Breast epithelium (tissue), 4 donors: ENCODE results near the gene DIP2B. TPM values are rescaled to one million over a fixed set of nuclear protein-coding genes. Genes with fewer than 3 reads are reported as not detected.
"Not testable (repeated sequence)": the region's sequence is repeated elsewhere in the genome, so short reads cannot be mapped to it uniquely, and the experiment has no call there.

ENCODE experiments used
- DNase-seq, 2 donors: peaks; one replicate each; pipeline ENCODE4 v3.0.0-alpha.2; 2019; ENCODE audit warnings: low spot score in 2 of 2
- H3K27ac ChIP-seq, 2 donors: fragments of 200-600 bp; sonication (generic) in 1 of 2; one replicate each; pipeline ENCODE4 v1.5.1; 2016 to 2019; ENCODE audit warnings: mild to moderate bottlenecking in 1 of 2
- H3K27me3 ChIP-seq, 2 donors: fragments of 200-600 bp; sonication (generic) in 1 of 2; one replicate each; pipeline versions ENCODE4 v1.5.1 to v1.6.0; 2017 to 2019; ENCODE audit warnings: control low read depth in 1 of 2, mild to moderate bottlenecking in 1 of 2
- H3K36me3 ChIP-seq: fragments of 200-600 bp; one replicate; pipeline ENCODE4 v1.5.1; 2019
- H3K4me1 ChIP-seq, 2 donors: fragments of 200-600 bp; sonication (generic); one replicate each; pipeline ENCODE4 v1.5.1; 2016 to 2019; ENCODE audit warnings: control low read depth in 1 of 2
- H3K4me3 ChIP-seq, 3 donors: fragments of 200-600 bp; sonication (generic); 1 replicate in 2 of 3; 2 replicates in 1 of 3; pipeline ENCODE4 v1.5.1; 2016 to 2019; ENCODE audit warnings: mild to moderate bottlenecking in 3 of 3, moderate library complexity in 2 of 3
- H3K9me3 ChIP-seq, 2 donors: fragments of 200-600 bp; sonication (generic) in 1 of 2; one replicate each; pipeline ENCODE4 v1.5.1; 2016 to 2019; ENCODE audit warnings: control low read depth in 1 of 2
- CTCF ChIP-seq, 3 donors: fragments of 450-650 bp; IDR thresholded peaks; one replicate each; pipeline ENCODE4 v1.5.1; 2016 to 2017; ENCODE audit warnings: antibody characterized with exemption in 3 of 3, mild to moderate bottlenecking in 3 of 3, moderate library complexity in 3 of 3
- POLR2A ChIP-seq: fragments of 450-650 bp; IDR thresholded peaks from one replicate; pipeline ENCODE4 v1.6.1; 2016; ENCODE audit warnings: antibody characterized with exemption, mild to moderate bottlenecking, moderate library complexity
- POLR2AphosphoS5 ChIP-seq, 3 donors: sonication (generic); formaldehyde crosslinking; IDR thresholded peaks; one replicate each; pipeline ENCODE4 v1.6.1; 2017; ENCODE audit warnings: antibody characterized with exemption in 3 of 3
- intact Hi-C: fragments of 100-400 bp; cut with DNase I; formaldehyde crosslinking; loops from one replicate; pipeline ENCODE4 v1.15.1; 2023; ENCODE audit warnings: low total_unique reads
- total RNA-seq, 3 donors: library from RNA; depleted of rRNA; stranded (reverse); fragments of >200 nt; gene quantifications; one replicate each; pipeline ENCODE4 v1.1.0, GENCODE V29; 2016

The DIP2B gene
- total RNA-seq, 3 donors from 2014 or later, result 26.6 to 44.8 (median 33.4) TPM

- TF ChIP-seq POLR2AphosphoS5 (IDR thresholded peaks at IDR 0.05), result no peak
- no peak overlapping the region for H3K27ac ChIP-seq
- no peak for DNase-seq
- no peaks in the 10 kb centered on the region for H3K9me3 ChIP-seq
- H3K4me1 ChIP-seq, result no peaks in the 10 kb centered on the region
- H3K36me3 ChIP-seq, result no peaks in the 10 kb centered on the region
- no peaks in the 10 kb centered on the region for H3K27me3 ChIP-seq
- intact Hi-C loops, result no loop called here
- no peak overlapping the region for H3K4me3 ChIP-seq
Measured at GRCh38 chr12:50482571-50482970, 22.2 kb upstream of the DIP2B start.

- Histone ChIP-seq H3K4me1 (no peaks in the 10 kb centered on the region), H3K36me3 (no peaks in the 10 kb centered on the region), H3K9me3 (no peaks in the 10 kb centered on the region), H3K27me3 (no peaks in the 10 kb centered on the region), H3K4me3 (no peak overlapping the region), H3K27ac (no peak overlapping the region)
- TF ChIP-seq POLR2AphosphoS5 (IDR thresholded peaks at IDR 0.05), result no peak
- TF ChIP-seq CTCF (IDR thresholded peaks at IDR 0.05), result no peak
- TF ChIP-seq POLR2A, result no peak
- intact Hi-C loops, result no loop called here
- no peak for DNase-seq
Measured at GRCh38 chr12:50483488-50483887, 21.3 kb upstream of the DIP2B start.

- H3K9me3 ChIP-seq, result peaks cover 7 to 15% of the 10 kb centered on the region in 2 donors
- no peak overlapping the region for H3K27ac ChIP-seq
- H3K36me3 ChIP-seq, result no peaks in the 10 kb centered on the region
- no peak overlapping the region for H3K4me3 ChIP-seq
- TF ChIP-seq POLR2A (no peak), POLR2AphosphoS5 (IDR thresholded peaks at IDR 0.05) (no peak), CTCF (IDR thresholded peaks at IDR 0.05) (no peak)
- intact Hi-C loops, result no loop called here
- H3K27me3 ChIP-seq, result no peaks in the 10 kb centered on the region
- H3K4me1 ChIP-seq, result no peaks in the 10 kb centered on the region
- no peak for DNase-seq
Measured at GRCh38 chr12:50488801-50489200, 16.0 kb upstream of the DIP2B start.

- H3K4me1 ChIP-seq, DNase-seq, H3K4me3 ChIP-seq, H3K36me3 ChIP-seq, H3K27ac ChIP-seq, intact Hi-C loops, H3K27me3 ChIP-seq: not testable (repeated sequence)
- peaks cover 23 to 24% of the 10 kb centered on the region in 2 donors for H3K9me3 ChIP-seq
Measured at GRCh38 chr12:50498119-50498518, 6.7 kb upstream of the DIP2B start.

- TF ChIP-seq POLR2AphosphoS5 (IDR thresholded peaks at IDR 0.05) (no peak), CTCF (IDR thresholded peaks at IDR 0.05) (no peak), POLR2A (no peak)
- Histone ChIP-seq H3K4me1 (peaks cover 0 to 7% of the 10 kb centered on the region in 2 donors), H3K9me3 (no peaks in the 10 kb centered on the region), H3K4me3 (peak overlapping the region; percentile 83 to 87 (median 85)), H3K27me3 (no peaks in the 10 kb centered on the region), H3K36me3 (no peaks in the 10 kb centered on the region), H3K27ac (peak overlapping the region; percentile 93 to 94)
- intact Hi-C loops, result loop anchor here (5.0 kb wide), 1 partner anchor 131 kb away; no protein-coding TSS in a partner anchor
- DNase-seq, result no peak
Measured at GRCh38 chr12:50505675-50506530, 1.1 kb downstream of the DIP2B start.

GRCh38 chr12:50506753-50507473 is 2.1 kb downstream of the DIP2B start:
- no peaks in the 10 kb centered on the region for H3K36me3 ChIP-seq
- peak overlapping the region; percentile 93 to 94 for H3K27ac ChIP-seq
- no peaks in the 10 kb centered on the region for H3K9me3 ChIP-seq
- intact Hi-C loops, result loop anchor here (5.0 kb wide), 1 partner anchor 130 kb away; no protein-coding TSS in a partner anchor
- no peaks in the 10 kb centered on the region for H3K27me3 ChIP-seq
- no peak for DNase-seq
- H3K4me3 ChIP-seq, result peak overlapping the region; percentile 83 to 87 (median 85)
- H3K4me1 ChIP-seq, result peaks cover 0 to 7% of the 10 kb centered on the region in 2 donors
- TF ChIP-seq CTCF (IDR thresholded peaks at IDR 0.05), result no peak
- no peak for TF ChIP-seq POLR2AphosphoS5 (IDR thresholded peaks at IDR 0.05)
- TF ChIP-seq POLR2A, result no peak
